SK-N-DZ (cell line): Measurements from ENCODE around the gene SORCS2.

Experiments used
- DNase-seq: peaks from one replicate; pipeline ENCODE4 v3.0.0-alpha.2; 2015; ENCODE audit warnings: low spot score

SORCS2 gene

DNA sequence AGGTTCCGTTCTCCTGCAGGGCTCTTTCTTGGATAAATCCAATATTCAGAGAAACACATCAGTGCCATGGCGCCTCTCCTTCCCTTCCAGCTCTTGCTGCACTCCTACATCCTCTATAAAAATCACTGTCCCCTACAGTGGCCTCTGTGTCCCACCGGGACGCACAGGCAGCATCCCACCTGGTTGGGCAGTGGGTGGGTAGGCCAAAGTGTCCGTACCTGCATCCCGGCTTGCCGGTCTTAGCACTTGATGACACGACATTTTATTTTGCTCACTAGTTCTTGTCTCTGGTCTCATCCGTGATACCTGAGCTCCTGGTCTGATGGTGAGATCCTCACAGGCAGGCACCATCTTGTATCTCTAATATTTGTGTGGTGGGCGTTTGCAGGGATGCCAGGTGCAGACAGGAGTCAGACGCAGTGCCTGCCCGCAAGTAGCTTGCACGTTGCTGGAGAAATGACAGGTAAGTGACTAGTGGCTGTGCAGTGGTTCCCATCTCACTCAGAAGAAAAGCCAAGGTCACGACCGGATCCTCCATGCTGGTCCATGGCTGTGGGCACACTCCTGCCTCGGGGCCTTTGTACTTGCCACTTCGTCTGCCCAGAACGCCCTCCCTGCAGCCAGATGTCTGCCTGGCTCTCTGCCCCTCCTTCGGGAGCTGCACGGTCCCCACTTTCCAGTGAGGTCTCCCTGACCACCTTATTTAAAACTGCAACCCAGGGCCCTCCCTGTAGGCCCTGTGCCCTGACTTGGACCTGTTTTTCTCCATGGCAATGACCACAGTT, 109.7 kb downstream of the SORCS2 start:
- DNase-seq = no peak

- DNase-seq = no peak
Observed at GRCh38 chr4:7302781-7303404, 110.6 kb downstream of the SORCS2 start.

GRCh38 chr4:7303561-7303960, 111.2 kb downstream of the SORCS2 start:
- no peak for DNase-seq

DNA sequence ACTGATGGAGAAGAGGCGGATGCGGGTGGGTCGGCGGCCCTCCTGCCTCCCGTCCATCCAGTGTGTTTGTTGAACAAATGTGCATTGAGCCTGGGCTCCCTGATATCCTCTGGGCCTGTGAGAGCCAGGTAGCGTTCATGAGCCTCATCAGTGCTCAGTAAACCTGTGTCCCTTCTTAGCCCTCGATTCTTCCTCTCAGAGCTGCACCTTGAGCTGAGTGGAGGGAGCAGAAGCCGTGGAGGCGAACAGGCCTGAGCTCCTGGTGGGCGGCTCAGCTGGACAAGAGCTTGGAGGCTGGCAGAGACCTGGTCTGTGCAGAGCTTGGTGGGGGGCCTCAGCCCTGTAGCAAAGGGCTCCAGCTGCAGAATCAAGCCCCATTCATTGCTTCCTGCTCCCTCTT, 112.1 kb downstream of the SORCS2 start:
- DNase-seq = no peak

DNA sequence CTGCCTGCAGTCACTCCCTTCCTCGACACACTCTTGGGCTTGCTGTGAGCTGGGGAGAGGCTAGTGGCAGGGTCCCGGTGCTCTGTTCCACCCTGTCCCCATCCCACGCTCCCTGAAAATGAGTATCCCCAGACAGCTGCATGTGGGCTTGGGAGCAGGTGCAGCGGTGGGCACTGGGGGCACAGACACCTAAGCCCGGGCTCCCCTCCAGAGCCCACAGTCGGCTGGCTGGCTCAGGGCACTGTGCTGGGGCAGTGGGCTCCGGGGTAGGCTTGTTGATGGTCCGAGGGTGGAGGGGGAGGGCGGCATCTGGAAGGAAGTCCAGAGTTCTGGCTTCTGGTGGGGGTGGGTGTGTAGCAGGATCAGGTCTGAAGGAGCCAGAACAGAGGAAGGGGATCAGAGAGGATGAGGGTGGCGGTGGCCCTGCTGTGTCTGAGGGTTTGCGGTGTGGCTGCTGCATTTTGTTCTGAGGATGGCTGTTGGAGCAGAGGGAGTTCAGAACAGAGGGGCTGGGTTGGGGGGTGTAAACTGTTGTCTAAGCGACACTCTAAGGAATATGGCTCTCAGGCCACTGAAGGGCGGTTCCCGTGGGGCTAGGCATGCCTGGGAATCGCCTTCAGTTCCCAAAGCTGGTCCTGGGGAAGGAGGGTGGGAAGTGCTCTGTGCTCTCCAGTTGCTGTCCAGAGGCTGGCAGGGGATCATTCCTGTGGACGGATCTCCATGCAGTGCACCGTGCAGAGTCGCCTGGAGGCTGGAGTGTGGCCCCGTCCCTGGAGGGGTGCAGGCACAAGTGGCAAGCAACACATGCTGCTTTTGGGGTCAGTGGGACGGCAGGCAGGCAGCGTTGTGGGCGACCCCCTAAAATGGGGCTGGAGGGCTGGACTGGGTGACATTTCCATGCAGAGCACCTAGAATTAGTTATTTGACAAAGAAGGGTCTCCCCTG, 114.0 kb downstream of the SORCS2 start:
- DNase-seq = no peak

GRCh38 chr4:7306986-7307385, 114.6 kb downstream of the SORCS2 start:
- DNase-seq = no peak

GRCh38 chr4:7307394-7308099, 115.2 kb downstream of the SORCS2 start:
- DNase-seq = no peak

- no peak for DNase-seq
Observed at GRCh38 chr4:7309181-7309580, 116.8 kb downstream of the SORCS2 start.

DNA sequence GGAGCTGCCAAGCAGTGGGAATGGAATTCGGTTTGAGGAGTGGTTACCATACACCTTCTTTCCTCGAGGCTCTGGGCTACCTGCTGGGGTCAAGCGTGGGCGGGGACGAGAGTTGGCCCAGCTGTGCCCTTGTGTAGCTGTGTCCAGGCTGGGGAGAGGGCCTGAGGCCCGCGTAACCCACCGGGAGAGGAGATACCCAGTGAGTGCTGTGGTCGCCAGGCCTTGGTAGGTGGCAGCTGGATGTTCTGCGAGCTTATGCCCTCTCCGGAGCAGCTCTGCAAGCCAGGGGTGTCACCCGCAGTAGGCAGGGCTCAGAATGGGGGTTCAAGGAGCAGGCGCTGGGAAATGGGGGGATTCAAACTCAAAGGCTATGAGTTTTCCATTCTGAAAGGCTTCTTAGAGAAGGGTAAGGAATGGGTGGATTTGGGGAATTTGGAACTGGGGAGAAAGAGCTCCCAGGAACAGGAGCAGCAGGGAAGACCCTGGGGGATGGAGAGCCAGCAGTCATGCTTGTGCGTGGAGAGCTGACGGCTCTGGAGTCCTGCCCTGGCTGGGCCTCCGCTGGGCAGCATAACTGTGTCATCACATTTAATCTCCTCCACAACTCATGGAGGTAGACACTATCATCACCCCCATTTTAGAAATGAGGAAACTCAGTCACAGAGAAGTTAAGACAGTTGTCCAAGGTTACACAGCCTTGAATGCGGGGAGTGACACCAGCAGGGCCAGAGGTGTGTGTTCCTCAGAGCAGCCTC, 117.5 kb downstream of the SORCS2 start:
- DNase-seq = no peak

DNA sequence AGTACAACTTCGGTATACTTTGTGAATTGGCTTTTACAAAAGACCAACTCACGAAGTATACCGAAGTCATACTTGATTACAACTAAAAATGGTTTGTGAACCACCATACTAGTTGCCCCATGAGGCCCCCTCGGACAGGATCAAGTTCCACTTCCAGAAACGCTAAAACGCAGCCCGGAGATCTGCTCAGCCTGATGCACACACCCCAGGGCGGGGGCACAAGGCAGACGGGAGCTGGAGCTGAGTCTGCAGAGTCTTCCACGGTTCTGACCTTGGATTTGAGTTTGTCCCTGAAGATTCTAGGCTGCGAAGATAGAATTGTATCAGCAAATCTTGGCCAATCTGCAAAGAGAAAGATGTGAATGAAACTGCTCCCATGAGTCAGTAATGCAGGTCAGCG, 118.1 kb downstream of the SORCS2 start:
- no peak for DNase-seq

DNA sequence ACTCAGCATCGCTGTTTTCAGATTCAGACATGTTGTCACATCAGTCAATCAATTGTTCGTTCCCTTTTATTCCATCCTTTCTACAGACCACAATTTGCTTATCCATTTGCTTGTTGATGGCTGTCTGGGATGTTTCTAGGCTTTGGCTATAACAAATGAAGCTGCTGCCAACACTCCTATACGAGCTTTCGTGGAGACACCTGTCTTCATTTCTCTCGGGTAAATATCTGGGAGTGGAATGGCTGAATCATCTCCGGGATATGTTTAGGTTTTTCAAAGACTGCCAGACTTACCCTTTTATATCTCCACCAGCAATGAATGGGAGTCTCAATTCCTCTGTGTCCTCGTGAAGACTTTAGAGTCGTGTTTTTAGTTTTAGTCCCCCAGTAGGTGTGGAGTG, 118.9 kb downstream of the SORCS2 start:
- DNase-seq = no peak

DNA sequence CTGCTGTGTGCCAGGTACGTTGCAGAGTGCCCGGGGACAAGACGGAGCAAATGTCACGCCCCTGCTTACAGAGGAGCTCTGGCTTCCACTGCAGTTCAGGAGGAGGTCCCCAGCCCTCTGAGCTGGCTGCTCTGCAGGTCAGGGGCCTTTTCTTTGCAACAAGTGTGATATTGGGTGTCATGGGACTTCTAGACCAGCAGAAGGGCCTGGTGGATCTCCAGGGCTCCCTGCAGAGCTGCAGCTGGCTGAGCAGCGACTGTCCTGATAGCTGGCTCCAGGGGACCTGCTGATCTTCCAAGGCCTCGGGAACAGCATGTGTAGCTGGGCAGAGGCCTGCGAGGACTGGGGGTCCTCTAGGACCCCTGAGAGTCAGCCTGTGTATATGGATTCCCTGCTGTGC, 120.4 kb downstream of the SORCS2 start:
- no peak for DNase-seq

DNA sequence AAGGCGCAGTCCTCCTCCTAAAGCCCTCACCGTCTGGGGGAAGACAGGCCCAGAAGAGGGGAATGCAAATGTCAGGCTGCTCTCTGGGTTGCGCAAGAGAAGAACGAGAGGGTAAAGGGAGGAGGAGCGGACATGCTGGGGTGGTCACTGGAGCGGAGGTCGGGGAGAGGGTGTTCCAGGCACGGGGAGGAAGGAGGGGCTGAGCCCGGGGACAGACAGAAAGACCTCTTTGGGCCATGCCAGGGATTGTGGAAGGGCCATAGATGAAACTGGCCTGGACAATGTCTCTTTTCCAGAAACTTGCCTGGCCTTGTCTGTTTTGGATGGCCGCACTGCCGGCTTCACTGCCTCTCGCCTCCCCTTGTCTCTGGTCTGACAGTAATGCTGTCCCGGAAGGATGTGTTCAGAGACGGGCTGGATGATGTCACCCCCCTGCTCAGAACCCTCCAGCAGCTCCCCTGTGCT, 121.0 kb downstream of the SORCS2 start:
- DNase-seq = no peak

DNA sequence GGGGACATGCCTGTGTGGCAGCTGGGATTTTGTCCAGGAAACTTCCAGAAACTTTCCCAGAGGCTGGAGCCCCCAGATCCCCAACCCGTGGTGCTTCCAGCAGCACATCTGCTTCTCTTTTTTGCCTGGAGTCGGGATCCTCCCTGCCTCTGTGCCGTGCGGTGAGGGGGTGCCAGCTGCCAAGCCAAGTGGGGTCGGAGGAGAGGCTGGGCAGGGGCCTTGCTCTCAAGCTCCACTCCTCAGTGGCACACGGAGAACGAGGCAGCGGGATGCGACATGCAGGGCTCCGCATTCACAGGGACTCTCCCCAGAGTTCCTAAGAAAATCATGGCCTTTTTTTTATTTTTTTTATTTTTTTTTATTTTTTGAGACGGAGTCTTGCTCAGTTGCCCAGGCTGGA, 121.7 kb downstream of the SORCS2 start:
- no peak for DNase-seq

DNA sequence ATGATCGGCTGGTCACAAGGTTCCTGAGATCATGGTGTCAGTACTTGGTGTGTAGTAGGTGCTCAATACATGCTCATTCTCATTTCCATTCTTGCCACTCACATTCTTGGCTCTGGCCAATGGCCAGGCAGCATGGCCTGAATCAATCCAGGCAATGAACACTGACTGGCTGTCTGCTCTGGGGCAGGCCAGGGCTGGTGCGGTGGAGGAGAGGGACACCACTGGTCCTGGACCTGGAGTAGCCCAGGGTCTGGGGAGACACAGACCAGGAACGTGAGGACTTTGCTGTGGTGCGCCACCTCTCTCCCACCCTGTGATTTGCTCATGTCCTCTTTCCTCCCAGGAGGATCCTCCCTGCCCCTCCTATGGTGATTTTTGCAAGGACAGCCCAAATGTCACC, 122.9 kb downstream of the SORCS2 start:
- DNase-seq = no peak

DNA sequence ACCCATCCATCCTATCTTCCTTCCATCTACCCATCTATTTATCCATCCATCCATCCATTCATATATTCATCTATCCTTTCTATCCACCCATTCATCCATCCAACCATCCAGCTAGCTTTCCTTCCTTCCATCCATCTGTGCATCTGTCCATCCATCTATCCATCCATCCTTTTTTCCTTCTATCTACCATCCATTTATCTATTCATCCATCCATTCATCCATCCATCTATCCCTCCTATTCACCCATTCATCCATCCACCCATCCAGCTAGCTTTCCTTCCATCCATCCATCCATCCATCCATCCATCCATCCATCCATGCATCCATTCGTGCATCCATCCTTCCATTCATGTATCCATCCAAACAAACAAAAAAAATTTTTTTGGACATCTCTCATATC, 123.6 kb downstream of the SORCS2 start:
- DNase-seq = no peak

- no peak for DNase-seq
Observed at GRCh38 chr4:7319024-7319423, 126.7 kb downstream of the SORCS2 start.

GRCh38 chr4:7320206-7320797, 128.0 kb downstream of the SORCS2 start:
- DNase-seq = no peak

DNA sequence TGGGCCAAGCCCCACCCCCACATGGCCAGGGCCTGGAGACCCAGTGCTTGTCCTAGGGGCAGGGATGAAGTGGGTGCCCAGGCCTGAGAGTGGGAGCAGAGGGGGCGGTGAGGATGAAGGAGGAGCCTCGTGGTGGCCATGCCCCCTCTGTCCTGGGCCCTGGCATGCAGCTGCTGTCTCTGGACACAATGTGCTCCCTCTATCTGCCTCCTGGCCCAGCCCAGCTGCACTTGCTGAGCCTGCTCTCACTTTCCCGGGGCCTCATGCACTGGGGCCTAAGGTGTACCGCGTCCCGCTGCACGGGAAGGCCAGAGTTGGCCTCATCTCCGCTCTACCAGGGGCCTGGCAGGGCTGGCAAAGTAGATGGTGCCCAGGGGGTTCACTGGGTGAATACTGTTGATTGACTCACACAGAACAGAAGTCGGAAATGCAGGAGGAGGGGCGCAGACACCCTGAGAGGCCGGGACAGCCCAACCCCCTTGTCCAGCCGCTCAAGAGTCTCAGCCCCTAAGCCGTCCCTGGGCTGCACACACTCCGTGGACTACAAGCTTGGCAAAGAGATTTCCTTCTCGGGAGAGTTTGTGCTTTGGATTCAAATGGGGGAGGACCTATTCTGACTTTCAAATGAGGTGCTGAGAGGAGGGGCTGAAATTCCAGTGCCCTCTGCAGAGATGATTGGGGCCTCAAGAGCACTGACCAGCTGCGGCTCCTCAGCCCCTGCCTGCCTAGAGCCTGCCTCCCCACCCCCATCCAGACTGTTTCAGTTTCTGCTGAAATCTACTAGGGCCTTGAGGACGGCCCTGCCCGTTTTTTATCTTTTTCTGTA, 130.0 kb downstream of the SORCS2 start:
- DNase-seq = no peak
